OCI-LY7 (cell line): ENCODE measurements around the gene RBM23.

Experiments used
- EZH2phosphoT487 ChIP-seq: fragments of 200-600 bp; sonication (generic); IDR thresholded peaks from 2 replicates; pipeline ENCODE4 v1.6.1; 2018; ENCODE audit warnings: low read depth, borderline replicate concordance, mild to moderate bottlenecking, mixed run types, antibody characterized with exemption, low read length, moderate library complexity, mixed read lengths
- TF ChIP-seq, protein P1 (sequence below): fragments of 200-600 bp; sonication (generic); conservative IDR thresholded peaks from 2 replicates; pipeline ENCODE4 v1.5.1; 2014; ENCODE audit warnings: mild to moderate bottlenecking, antibody characterized with exemption, low read length, moderate library complexity, mixed read lengths

- TF ChIP-seq, protein P1, sequence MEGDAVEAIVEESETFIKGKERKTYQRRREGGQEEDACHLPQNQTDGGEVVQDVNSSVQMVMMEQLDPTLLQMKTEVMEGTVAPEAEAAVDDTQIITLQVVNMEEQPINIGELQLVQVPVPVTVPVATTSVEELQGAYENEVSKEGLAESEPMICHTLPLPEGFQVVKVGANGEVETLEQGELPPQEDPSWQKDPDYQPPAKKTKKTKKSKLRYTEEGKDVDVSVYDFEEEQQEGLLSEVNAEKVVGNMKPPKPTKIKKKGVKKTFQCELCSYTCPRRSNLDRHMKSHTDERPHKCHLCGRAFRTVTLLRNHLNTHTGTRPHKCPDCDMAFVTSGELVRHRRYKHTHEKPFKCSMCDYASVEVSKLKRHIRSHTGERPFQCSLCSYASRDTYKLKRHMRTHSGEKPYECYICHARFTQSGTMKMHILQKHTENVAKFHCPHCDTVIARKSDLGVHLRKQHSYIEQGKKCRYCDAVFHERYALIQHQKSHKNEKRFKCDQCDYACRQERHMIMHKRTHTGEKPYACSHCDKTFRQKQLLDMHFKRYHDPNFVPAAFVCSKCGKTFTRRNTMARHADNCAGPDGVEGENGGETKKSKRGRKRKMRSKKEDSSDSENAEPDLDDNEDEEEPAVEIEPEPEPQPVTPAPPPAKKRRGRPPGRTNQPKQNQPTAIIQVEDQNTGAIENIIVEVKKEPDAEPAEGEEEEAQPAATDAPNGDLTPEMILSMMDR = no peak
- TF ChIP-seq EZH2phosphoT487 = no peak
Observed at GRCh38 chr14:22923746-22924145, 4.8 kb upstream of the RBM23 start.
